HepG2 (cell line): ENCODE results near the gene OXLD1. TPM values are rescaled to one million over a fixed set of nuclear protein-coding genes. Genes with fewer than 3 reads are reported as not detected.

Experiments
- ATF3 ChIP-seq: sonication (generic); formaldehyde crosslinking; IDR thresholded peaks from 2 replicates; pipeline ENCODE4 v1.4.0; 2020; ENCODE audit warnings: missing genetic modification reagents
- DNMT3B ChIP-seq: conservative IDR thresholded peaks from 2 replicates; pipeline ENCODE4 v1.6.1; 2016; ENCODE audit warnings: missing biosample characterization, control low read depth
- E2F2 ChIP-seq: sonication (generic); formaldehyde crosslinking; IDR thresholded peaks from 2 replicates; pipeline ENCODE4 v1.4.0; 2020; ENCODE audit warnings: missing genetic modification reagents, borderline replicate concordance
- JDP2 ChIP-seq: sonication (generic); formaldehyde crosslinking; IDR thresholded peaks from 2 replicates; pipeline ENCODE4 v1.8.1; 2022; ENCODE audit warnings: missing genetic modification reagents, borderline replicate concordance
- JUNB ChIP-seq: sonication (generic); formaldehyde crosslinking; IDR thresholded peaks from 2 replicates; pipeline ENCODE4 v1.8.0; 2022; ENCODE audit warnings: missing genetic modification reagents, mild to moderate bottlenecking, borderline replicate concordance
- KLF11 ChIP-seq: IDR thresholded peaks from 2 replicates; pipeline ENCODE4 v1.6.1; 2016; ENCODE audit warnings: missing compliant biosample characterization
- NFYB ChIP-seq: sonication (generic); formaldehyde crosslinking; IDR thresholded peaks from 2 replicates; pipeline ENCODE4 v1.4.0; 2020; ENCODE audit warnings: missing genetic modification reagents
- RARG ChIP-seq: sonication (generic); formaldehyde crosslinking; IDR thresholded peaks from 2 replicates; pipeline ENCODE4 v1.4.0; 2020; ENCODE audit warnings: low read depth, mild to moderate bottlenecking, missing genetic modification reagents
- SAP130 ChIP-seq: IDR thresholded peaks from 2 replicates; pipeline ENCODE4 v1.6.1; 2016; ENCODE audit warnings: low read depth
- SMYD3 ChIP-seq: sonication (generic); formaldehyde crosslinking; IDR thresholded peaks from 2 replicates; pipeline ENCODE4 v1.8.1; 2023; ENCODE audit warnings: mild to moderate bottlenecking, missing genetic modification reagents
- ZBTB4 ChIP-seq: sonication (generic); formaldehyde crosslinking; IDR thresholded peaks from 2 replicates; pipeline ENCODE4 v1.4.0; 2020; ENCODE audit warnings: missing genetic modification reagents, mild to moderate bottlenecking, borderline replicate concordance
- ZNF382 ChIP-seq: sonication (generic); formaldehyde crosslinking; IDR thresholded peaks from 2 replicates; pipeline ENCODE4 v1.5.0; 2020; ENCODE audit warnings: missing genetic modification reagents, mild to moderate bottlenecking, borderline replicate concordance
- ZNF607 ChIP-seq: sonication (generic); formaldehyde crosslinking; IDR thresholded peaks from 2 replicates; pipeline ENCODE4 v1.5.1; 2020; ENCODE audit warnings: missing genetic modification reagents, mild to moderate bottlenecking, borderline replicate concordance
- ZNF766 ChIP-seq: sonication (generic); formaldehyde crosslinking; IDR thresholded peaks from 2 replicates; pipeline ENCODE4 v1.5.0; 2020; ENCODE audit warnings: missing genetic modification reagents, borderline replicate concordance
- ZNF780A ChIP-seq: sonication (generic); formaldehyde crosslinking; IDR thresholded peaks from 2 replicates; pipeline ENCODE4 v1.8.0; 2022; ENCODE audit warnings: mild to moderate bottlenecking, missing genetic modification reagents, moderate library complexity
- polyA plus RNA-seq, 8 experiments: library from polyadenylated mRNA; depleted of rRNA in 3 of 8; stranded (reverse) in 7 of 8; unstranded in 1 of 8; fragments of >200 nt; fragmentation: Illumina TruSeq in 4 of 8; extraction: Trizol in 4 of 8; gene quantifications; 2 replicates each; pipeline versions ENCODE4 v1.2.1 to v1.2.3, GENCODE V29; 2011 to 2016; ENCODE audit warnings: low read depth in 4 of 8, missing spikeins in 1 of 8, mixed read lengths in 1 of 8; ENCODE audit not compliant: insufficient read depth in 1 of 8
- total RNA-seq, 5 experiments: library from RNA; depleted of rRNA; stranded (reverse); fragments of >200 nt; fragmentation: Illumina TruSeq; extraction: Trizol; gene quantifications; 2 replicates each; pipeline ENCODE4 v1.2.3, GENCODE V29; 2016; ENCODE audit warnings: low read depth in 1 of 5
- TF ChIP-seq, protein P1 (sequence below): sonication (generic); formaldehyde crosslinking; IDR thresholded peaks from 2 replicates; pipeline ENCODE4 v1.4.0; 2020; ENCODE audit warnings: missing genetic modification reagents
- TF ChIP-seq, protein P2 (sequence below), 2 experiments: sonication (generic) in 1 of 2; formaldehyde crosslinking in 1 of 2; IDR thresholded peaks; 2 replicates each; pipeline versions ENCODE4 v1.4.0 to v1.6.1; 2016 to 2020; ENCODE audit warnings: borderline replicate concordance in 1 of 2, low read depth in 1 of 2, mild to moderate bottlenecking in 1 of 2, missing genetic modification reagents in 1 of 2

Gene OXLD1
- total and polyA plus RNA-seq, 2 of the 13 experiments (the other 11 are each of a cell fraction or from before 2014, with no cell fraction given), result 27.1 to 37.5 TPM

- TF ChIP-seq NFYB (CRISPR knock-in tag), result no peak; the same call in none of the 2 replicates
- TF ChIP-seq JUNB, result no peak
- peak; percentile 67; the same call in 1 of the 2 replicates for TF ChIP-seq JDP2
- TF ChIP-seq SMYD3, result peak; percentile 80; the same call in 1 of the 2 replicates
- 0 out of 2 replicates have a peak, but pooled peaks have one; percentile 50 for TF ChIP-seq ZNF766
- TF ChIP-seq ZBTB4 (CRISPR knock-in tag), result no peak; the same call in 1 of the 2 replicates
- no peak for TF ChIP-seq ZNF382
- peak; percentile 72; the same call in 1 of the 2 replicates for TF ChIP-seq KLF11 (CRISPR knock-in tag)
- TF ChIP-seq, protein P1, sequence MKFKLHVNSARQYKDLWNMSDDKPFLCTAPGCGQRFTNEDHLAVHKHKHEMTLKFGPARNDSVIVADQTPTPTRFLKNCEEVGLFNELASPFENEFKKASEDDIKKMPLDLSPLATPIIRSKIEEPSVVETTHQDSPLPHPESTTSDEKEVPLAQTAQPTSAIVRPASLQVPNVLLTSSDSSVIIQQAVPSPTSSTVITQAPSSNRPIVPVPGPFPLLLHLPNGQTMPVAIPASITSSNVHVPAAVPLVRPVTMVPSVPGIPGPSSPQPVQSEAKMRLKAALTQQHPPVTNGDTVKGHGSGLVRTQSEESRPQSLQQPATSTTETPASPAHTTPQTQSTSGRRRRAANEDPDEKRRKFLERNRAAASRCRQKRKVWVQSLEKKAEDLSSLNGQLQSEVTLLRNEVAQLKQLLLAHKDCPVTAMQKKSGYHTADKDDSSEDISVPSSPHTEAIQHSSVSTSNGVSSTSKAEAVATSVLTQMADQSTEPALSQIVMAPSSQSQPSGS (CRISPR knock-in tag), result peak; percentile 69
- TF ChIP-seq ZNF607, result peak; percentile 91
- TF ChIP-seq DNMT3B (CRISPR knock-in tag), result no peak
- TF ChIP-seq, protein P2, sequence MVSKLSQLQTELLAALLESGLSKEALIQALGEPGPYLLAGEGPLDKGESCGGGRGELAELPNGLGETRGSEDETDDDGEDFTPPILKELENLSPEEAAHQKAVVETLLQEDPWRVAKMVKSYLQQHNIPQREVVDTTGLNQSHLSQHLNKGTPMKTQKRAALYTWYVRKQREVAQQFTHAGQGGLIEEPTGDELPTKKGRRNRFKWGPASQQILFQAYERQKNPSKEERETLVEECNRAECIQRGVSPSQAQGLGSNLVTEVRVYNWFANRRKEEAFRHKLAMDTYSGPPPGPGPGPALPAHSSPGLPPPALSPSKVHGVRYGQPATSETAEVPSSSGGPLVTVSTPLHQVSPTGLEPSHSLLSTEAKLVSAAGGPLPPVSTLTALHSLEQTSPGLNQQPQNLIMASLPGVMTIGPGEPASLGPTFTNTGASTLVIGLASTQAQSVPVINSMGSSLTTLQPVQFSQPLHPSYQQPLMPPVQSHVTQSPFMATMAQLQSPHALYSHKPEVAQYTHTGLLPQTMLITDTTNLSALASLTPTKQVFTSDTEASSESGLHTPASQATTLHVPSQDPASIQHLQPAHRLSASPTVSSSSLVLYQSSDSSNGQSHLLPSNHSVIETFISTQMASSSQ (IDR thresholded peaks at IDR 0.05; ENCODE audit: low read depth), result no peak
- TF ChIP-seq, protein P2 (CRISPR knock-in tag; IDR thresholded peaks at IDR 0.05; ENCODE audit: borderline replicate concordance), result peak; percentile 67; the same call in 1 of the 2 replicates
- peak; percentile 92; the same call in 1 of the 2 replicates for TF ChIP-seq ZNF780A (CRISPR knock-in tag)
- TF ChIP-seq RARG, result 0 out of 2 replicates have a peak, but pooled peaks have one; percentile 37
- peak; percentile 4; the same call in 1 of the 2 replicates for TF ChIP-seq ATF3
- TF ChIP-seq SAP130 (CRISPR knock-in tag), result peak; percentile 97
- peak; percentile 46; the same call in 1 of the 2 replicates for TF ChIP-seq E2F2 (CRISPR knock-in tag)
Measured at GRCh38 chr17:81713556-81714411, 47.4 kb upstream of the OXLD1 start (continued).
